ENCODE measurements around the gene CD84. TPM values are rescaled to one million over a fixed set of nuclear protein-coding genes. Genes with fewer than 3 reads are reported as not detected.
"Not testable (repeated sequence)": the region's sequence is repeated elsewhere in the genome, so short reads cannot be mapped to it uniquely, and the experiment has no call there.

The CD84 gene
- 27.7 TPM for polyA plus RNA-seq (2013)

GRCh38 chr1:160579216-160579701 lies at the start of gene CD84:
Gene CD84, minus strand, starts transcription at chr1:160579496. Its CDS starts 59 bp downstream, at chr1:160579437.
- 0% methylated on average over 1 of the region's 3 CpGs for WGBS (ENCODE audit: insufficient coverage)
- POLR2A ChIA-PET, result interaction anchor here (1.2 kb wide), 1 partner anchor 11 kb away, joined by 4 read pairs; no protein-coding TSS in a partner anchor
- Histone ChIP-seq H3K27ac (ENCODE audit: insufficient read depth in 1 of 2, low read depth in 1 of 2, low read length in 2 of 2, poor library complexity in 1 of 2, severe bottlenecking in 2 of 2) (peak within 1 kb of the TSS; percentile 55 to 89), H3K27me3 (replicated peaks in 2 of 5; ENCODE audit: control insufficient read depth in 4 of 5, insufficient read depth in 5 of 5, low read length in 4 of 5) (no peaks in the 10 kb centered on the region), H3K4me1 (ENCODE audit: control extremely low read depth in 1 of 4, control insufficient read depth in 4 of 4, insufficient read depth in 4 of 4, low read length in 3 of 4) (peaks cover 25 to 61% (median 41%) of the 10 kb centered on the region in 4 experiments), H3K4me3 (ENCODE audit: control insufficient read depth in 1 of 7, extremely low read depth in 1 of 7, insufficient read depth in 4 of 7, low read depth in 2 of 7, low read length in 6 of 7) (peak within 1 kb of the TSS in 6 of 7 experiments; percentile 65 to 86 (median 74)), H3K36me3 (ENCODE audit: control insufficient read depth in 4 of 4, insufficient read depth in 4 of 4, low read length in 3 of 4) (no peaks in the 10 kb centered on the region), H3K9me3 (ENCODE audit: control extremely low read depth in 1 of 5, control insufficient read depth in 4 of 5, insufficient read depth in 2 of 5, low read depth in 1 of 5, low read length in 4 of 5) (no peaks in the 10 kb centered on the region)
- peak; percentile 29 to 64 (median 53) for DNase-seq
- CTCF ChIA-PET, result interaction anchor here (1.0 to 1.5 kb wide), 4 partner anchors 27 to 53 kb away, joined by 3 to 4 read pairs (median 4); no protein-coding TSS in a partner anchor

GRCh38 chr1:160628799-160629263 lies 49.5 kb upstream of the CD84 start:
- peaks cover 3 to 54% (median 15%) of the 10 kb centered on the region in 4 experiments for H3K4me1 ChIP-seq (ENCODE audit: control extremely low read depth in 1 of 4, control insufficient read depth in 4 of 4, insufficient read depth in 4 of 4, low read length in 3 of 4)
- no peaks in the 10 kb centered on the region for H3K27me3 ChIP-seq (replicated peaks in 2 of 5; ENCODE audit: control insufficient read depth in 4 of 5, insufficient read depth in 5 of 5, low read length in 4 of 5)
- no peaks in the 10 kb centered on the region for H3K9me3 ChIP-seq (ENCODE audit: control extremely low read depth in 1 of 5, control insufficient read depth in 4 of 5, insufficient read depth in 2 of 5, low read depth in 1 of 5, low read length in 4 of 5)
- ChIA-PET CTCF (interaction anchor here (0.6 to 1.8 kb wide), 2 partner anchors 10 to 17 kb away, joined by 3 to 11 read pairs; no protein-coding TSS in a partner anchor), POLR2A (no interaction called here)
- DNase-seq, result no peak
- no peak overlapping the region for H3K4me3 ChIP-seq (ENCODE audit: control insufficient read depth in 1 of 7, extremely low read depth in 1 of 7, insufficient read depth in 4 of 7, low read depth in 2 of 7, low read length in 6 of 7)
- 95% methylated on average over 5 of the region's 8 CpGs for WGBS (ENCODE audit: insufficient coverage)
- no peaks in the 10 kb centered on the region for H3K36me3 ChIP-seq (ENCODE audit: control insufficient read depth in 4 of 4, insufficient read depth in 4 of 4, low read length in 3 of 4)
- H3K27ac ChIP-seq (ENCODE audit: insufficient read depth in 1 of 2, low read depth in 1 of 2, low read length in 2 of 2, poor library complexity in 1 of 2, severe bottlenecking in 2 of 2), result no peak overlapping the region

GRCh38 chr1:160627677-160628289 lies 48.5 kb upstream of the CD84 start:
- H3K36me3 ChIP-seq (ENCODE audit: control insufficient read depth in 4 of 4, insufficient read depth in 4 of 4, low read length in 3 of 4); H3K9me3 ChIP-seq (ENCODE audit: control extremely low read depth in 1 of 5, control insufficient read depth in 4 of 5, insufficient read depth in 2 of 5, low read depth in 1 of 5, low read length in 4 of 5); H3K27ac ChIP-seq (ENCODE audit: insufficient read depth in 1 of 2, low read depth in 1 of 2, low read length in 2 of 2, poor library complexity in 1 of 2, severe bottlenecking in 2 of 2); H3K27me3 ChIP-seq (replicated peaks in 2 of 5; ENCODE audit: control insufficient read depth in 4 of 5, insufficient read depth in 5 of 5, low read length in 4 of 5); DNase-seq; H3K4me3 ChIP-seq (ENCODE audit: control insufficient read depth in 1 of 7, extremely low read depth in 1 of 7, insufficient read depth in 4 of 7, low read depth in 2 of 7, low read length in 6 of 7); POLR2A ChIA-PET: not testable (repeated sequence)
- H3K4me1 ChIP-seq (ENCODE audit: control extremely low read depth in 1 of 4, control insufficient read depth in 4 of 4, insufficient read depth in 4 of 4, low read length in 3 of 4), result peaks cover 3 to 54% (median 15%) of the 10 kb centered on the region in 4 experiments
- CTCF ChIA-PET, result interaction anchor here (0.6 to 1.8 kb wide), 2 partner anchors 9 to 16 kb away, joined by 3 to 11 read pairs; no protein-coding TSS in a partner anchor
- WGBS (ENCODE audit: insufficient coverage), result 100% methylated on average over 2 of the region's 4 CpGs

GRCh38 chr1:160626509-160627342 lies 47.4 kb upstream of the CD84 start:
- Histone ChIP-seq H3K4me3 (ENCODE audit: control insufficient read depth in 1 of 7, extremely low read depth in 1 of 7, insufficient read depth in 4 of 7, low read depth in 2 of 7, low read length in 6 of 7) (no peak overlapping the region), H3K4me1 (ENCODE audit: control extremely low read depth in 1 of 4, control insufficient read depth in 4 of 4, insufficient read depth in 4 of 4, low read length in 3 of 4) (peaks cover 3 to 52% (median 16%) of the 10 kb centered on the region in 4 experiments), H3K27ac (ENCODE audit: insufficient read depth in 1 of 2, low read depth in 1 of 2, low read length in 2 of 2, poor library complexity in 1 of 2, severe bottlenecking in 2 of 2) (no peak overlapping the region)

GRCh38 chr1:160625725-160626498 lies 46.6 kb upstream of the CD84 start:
- Histone ChIP-seq H3K36me3 (ENCODE audit: control insufficient read depth in 4 of 4, insufficient read depth in 4 of 4, low read length in 3 of 4) (no peaks in the 10 kb centered on the region), H3K27ac (ENCODE audit: insufficient read depth in 1 of 2, low read depth in 1 of 2, low read length in 2 of 2, poor library complexity in 1 of 2, severe bottlenecking in 2 of 2) (no peak overlapping the region), H3K4me3 (ENCODE audit: control insufficient read depth in 1 of 7, extremely low read depth in 1 of 7, insufficient read depth in 4 of 7, low read depth in 2 of 7, low read length in 6 of 7) (no peak overlapping the region), H3K27me3 (replicated peaks in 2 of 5; ENCODE audit: control insufficient read depth in 4 of 5, insufficient read depth in 5 of 5, low read length in 4 of 5) (no peaks in the 10 kb centered on the region), H3K4me1 (ENCODE audit: control extremely low read depth in 1 of 4, control insufficient read depth in 4 of 4, insufficient read depth in 4 of 4, low read length in 3 of 4) (peaks cover 3 to 56% (median 18%) of the 10 kb centered on the region in 4 experiments), H3K9me3 (ENCODE audit: control extremely low read depth in 1 of 5, control insufficient read depth in 4 of 5, insufficient read depth in 2 of 5, low read depth in 1 of 5, low read length in 4 of 5) (no peaks in the 10 kb centered on the region)
- POLR2A ChIA-PET, result no interaction called here
- CTCF ChIA-PET, result interaction anchor here (1.1 to 1.5 kb wide), 4 partner anchors 10 to 20 kb away, joined by 3 to 5 read pairs (median 3); no protein-coding TSS in a partner anchor
- WGBS (ENCODE audit: insufficient coverage), result 82% methylated on average over 10 of the region's 10 CpGs
- DNase-seq, result peak in 2 of 3 donors; percentile 61

More at GRCh38 chr1:160626509-160627342, 47.4 kb upstream of the CD84 start:
- no peaks in the 10 kb centered on the region for H3K36me3 ChIP-seq (ENCODE audit: control insufficient read depth in 4 of 4, insufficient read depth in 4 of 4, low read length in 3 of 4)
- WGBS (ENCODE audit: insufficient coverage), result 100% methylated on average over 1 of the region's 1 CpG
- POLR2A ChIA-PET, result no interaction called here
- H3K9me3 ChIP-seq (ENCODE audit: control extremely low read depth in 1 of 5, control insufficient read depth in 4 of 5, insufficient read depth in 2 of 5, low read depth in 1 of 5, low read length in 4 of 5), result no peaks in the 10 kb centered on the region
- CTCF ChIA-PET, result interaction anchor here (0.9 to 1.5 kb wide), 5 partner anchors 10 to 20 kb away, joined by 3 to 5 read pairs (median 3); no protein-coding TSS in a partner anchor
- DNase-seq, result peak in 2 of 3 donors; percentile 45 to 62
- H3K27me3 ChIP-seq (replicated peaks in 2 of 5; ENCODE audit: control insufficient read depth in 4 of 5, insufficient read depth in 5 of 5, low read length in 4 of 5), result no peaks in the 10 kb centered on the region

GRCh38 chr1:160625321-160625720 lies 46.0 kb upstream of the CD84 start:
- Histone ChIP-seq H3K36me3 (ENCODE audit: control insufficient read depth in 4 of 4, insufficient read depth in 4 of 4, low read length in 3 of 4) (no peaks in the 10 kb centered on the region), H3K4me3 (ENCODE audit: control insufficient read depth in 1 of 7, extremely low read depth in 1 of 7, insufficient read depth in 4 of 7, low read depth in 2 of 7, low read length in 6 of 7) (no peak overlapping the region), H3K9me3 (ENCODE audit: control extremely low read depth in 1 of 5, control insufficient read depth in 4 of 5, insufficient read depth in 2 of 5, low read depth in 1 of 5, low read length in 4 of 5) (no peaks in the 10 kb centered on the region), H3K27me3 (replicated peaks in 2 of 5; ENCODE audit: control insufficient read depth in 4 of 5, insufficient read depth in 5 of 5, low read length in 4 of 5) (no peaks in the 10 kb centered on the region), H3K4me1 (ENCODE audit: control extremely low read depth in 1 of 4, control insufficient read depth in 4 of 4, insufficient read depth in 4 of 4, low read length in 3 of 4) (peaks cover 3 to 50% (median 17%) of the 10 kb centered on the region in 4 experiments), H3K27ac (ENCODE audit: insufficient read depth in 1 of 2, low read depth in 1 of 2, low read length in 2 of 2, poor library complexity in 1 of 2, severe bottlenecking in 2 of 2) (no peak overlapping the region)
- POLR2A ChIA-PET, result no interaction called here
- no peak for DNase-seq
- CTCF ChIA-PET, result interaction anchor here (0.5 to 1.9 kb wide), 4 partner anchors 12 to 365 kb away, joined by 3 to 8 read pairs (median 4); no protein-coding TSS in a partner anchor
- 86% methylated on average over 1 of the region's 1 CpG for WGBS (ENCODE audit: insufficient coverage)

Data from common myeloid progenitor, CD34-positive (primary cell).